ENCODE measurements around the gene SSU72. TPM values are rescaled to one million over a fixed set of nuclear protein-coding genes. Genes with fewer than 3 reads are reported as not detected.

SSU72 gene
- total RNA-seq, 4 donors from 2014 or later, result 102 to 115 (median 109) TPM

- 68% methylated on average over 6 of the region's 13 CpGs for WGBS
- H3K27ac ChIP-seq, result no peak overlapping the region
These were observed 20.1 kb downstream of the SSU72 start for GRCh38 chr1:1554550-1554925.

GRCh38 chr1:1553821-1554494 lies 20.7 kb downstream of the SSU72 start:
- H3K4me3 ChIP-seq, result no peak overlapping the region
- H3K27ac ChIP-seq, result no peak overlapping the region

More at GRCh38 chr1:1554550-1554925, 20.1 kb downstream of the SSU72 start:
- Histone ChIP-seq H3K4me1 (peaks cover 19% of the 10 kb centered on the region), H3K36me3 (no peaks in the 10 kb centered on the region), H3K9me3 (no peaks in the 10 kb centered on the region), H3K27me3 (no peaks in the 10 kb centered on the region), H3K4me3 (no peak overlapping the region)
- TF ChIP-seq EP300 (IDR thresholded peaks at IDR 0.05), result no peak
- TF ChIP-seq POLR2A (IDR thresholded peaks at IDR 0.05), result no peak
- TF ChIP-seq CTCF (IDR thresholded peaks at IDR 0.05), result no peak
- no peak for TF ChIP-seq POLR2AphosphoS5 (IDR thresholded peaks at IDR 0.05)
- DNase-seq (ENCODE audit: low spot score in 2 of 2), result peak in 1 of 2 donors; percentile 71

GRCh38 chr1:1552263-1552639 lies 22.4 kb downstream of the SSU72 start:
- Histone ChIP-seq H3K9me3 (no peaks in the 10 kb centered on the region), H3K4me3 (no peak overlapping the region), H3K27me3 (no peaks in the 10 kb centered on the region), H3K4me1 (peaks cover 19% of the 10 kb centered on the region), H3K27ac (no peak overlapping the region), H3K36me3 (no peaks in the 10 kb centered on the region)
- TF ChIP-seq POLR2AphosphoS5 (IDR thresholded peaks at IDR 0.05) (no peak), CTCF (IDR thresholded peaks at IDR 0.05) (no peak), POLR2A (IDR thresholded peaks at IDR 0.05) (no peak), EP300 (IDR thresholded peaks at IDR 0.05) (no peak)
- WGBS, result 73% methylated on average over 6 of the region's 10 CpGs
- DNase-seq (ENCODE audit: low spot score in 2 of 2), result no peak

More at GRCh38 chr1:1553821-1554494, 20.7 kb downstream of the SSU72 start:
- Histone ChIP-seq H3K9me3 (no peaks in the 10 kb centered on the region), H3K27me3 (no peaks in the 10 kb centered on the region), H3K36me3 (no peaks in the 10 kb centered on the region), H3K4me1 (peaks cover 19% of the 10 kb centered on the region)
- WGBS, result 92% methylated on average over 30 of the region's 35 CpGs
- TF ChIP-seq CTCF (IDR thresholded peaks at IDR 0.05), result no peak
- DNase-seq (ENCODE audit: low spot score in 2 of 2), result no peak

- Histone ChIP-seq H3K9me3 (no peaks in the 10 kb centered on the region), H3K36me3 (no peaks in the 10 kb centered on the region), H3K27me3 (no peaks in the 10 kb centered on the region), H3K27ac (no peak overlapping the region), H3K4me3 (no peak overlapping the region), H3K4me1 (peaks cover 19% of the 10 kb centered on the region)
- WGBS, result 77% methylated on average over 17 of the region's 33 CpGs
- TF ChIP-seq POLR2AphosphoS5 (IDR thresholded peaks at IDR 0.05) (no peak), CTCF (IDR thresholded peaks at IDR 0.05) (no peak), POLR2A (IDR thresholded peaks at IDR 0.05) (no peak), EP300 (IDR thresholded peaks at IDR 0.05) (no peak)
- DNase-seq (ENCODE audit: low spot score in 2 of 2), result peak in 1 of 2 donors; percentile 70
These were observed 23.0 kb downstream of the SSU72 start for GRCh38 chr1:1551524-1552262.

- TF ChIP-seq EP300 (IDR thresholded peaks at IDR 0.05), result no peak
- TF ChIP-seq POLR2A (IDR thresholded peaks at IDR 0.05), result no peak
- peak in 1 of 2 donors; percentile 31 for TF ChIP-seq CTCF (IDR thresholded peaks at IDR 0.05)
- H3K36me3 ChIP-seq, result no peaks in the 10 kb centered on the region
- no peaks in the 10 kb centered on the region for H3K9me3 ChIP-seq
- no peaks in the 10 kb centered on the region for H3K27me3 ChIP-seq
- no peak overlapping the region for H3K4me3 ChIP-seq
- H3K27ac ChIP-seq, result no peak overlapping the region
- peaks cover 19% of the 10 kb centered on the region for H3K4me1 ChIP-seq
- 53% methylated on average over 14 of the region's 15 CpGs for WGBS
- DNase-seq (ENCODE audit: low spot score in 2 of 2), result no peak
These were observed 23.9 kb downstream of the SSU72 start for GRCh38 chr1:1550591-1551432.
